Retinal pigment epithelial cell (primary cell): ENCODE measurements around the gene CFAP90.

Experiments
- DNase-seq: peaks from one replicate; pipeline ENCODE4 v3.0.0-alpha.2; 2010; ENCODE audit warnings: low read depth
- H3K4me3 ChIP-seq: 2 replicates; pipeline ENCODE4 v1.5.1; 2011; ENCODE audit warnings: mild to moderate bottlenecking, low read length, control low read depth, moderate library complexity
- CTCF ChIP-seq: conservative IDR thresholded peaks from 2 replicates; pipeline ENCODE4 v1.5.1; 2011; ENCODE audit warnings: low read depth, low read length, control low read depth, inconsistent platforms

Gene CFAP90

GRCh38 chr5:7846327-7846726, 4.6 kb downstream of the CFAP90 start:
- TF ChIP-seq CTCF = no peak
- no peak for DNase-seq
- no peak overlapping the region for H3K4me3 ChIP-seq

- no peak overlapping the region for H3K4me3 ChIP-seq
Measured at GRCh38 chr5:7845557-7845956, 5.4 kb downstream of the CFAP90 start.

GRCh38 chr5:7844901-7845300, 6.0 kb downstream of the CFAP90 start:
- no peak for DNase-seq
- TF ChIP-seq CTCF = no peak
- H3K4me3 ChIP-seq = no peak overlapping the region

More at GRCh38 chr5:7845557-7845956, 5.4 kb downstream of the CFAP90 start:
- no peak for TF ChIP-seq CTCF
- DNase-seq = no peak

GRCh38 chr5:7842531-7842930, 8.4 kb downstream of the CFAP90 start:
- DNase-seq = no peak
- no peak for TF ChIP-seq CTCF

GRCh38 chr5:7837403-7837802, 13.5 kb downstream of the CFAP90 start:
- H3K4me3 ChIP-seq = no peak overlapping the region
- no peak for DNase-seq
- TF ChIP-seq CTCF = no peak

More at GRCh38 chr5:7842531-7842930, 8.4 kb downstream of the CFAP90 start:
- H3K4me3 ChIP-seq = no peak overlapping the region

- TF ChIP-seq CTCF = no peak
- no peak for DNase-seq
- H3K4me3 ChIP-seq = no peak overlapping the region
Measured at GRCh38 chr5:7834982-7835381, 16.0 kb downstream of the CFAP90 start.

- DNase-seq = no peak
- H3K4me3 ChIP-seq = no peak overlapping the region
- TF ChIP-seq CTCF = no peak
Measured at GRCh38 chr5:7828269-7828668, 22.7 kb downstream of the CFAP90 start.
